VCaP (cell line): ENCODE measurements around the gene CCNH.

ENCODE experiments used
- H3K27ac ChIP-seq: fragments of 450-650 bp; 2 replicates; pipeline ENCODE4 v1.5.1; 2017
- CTCF ChIP-seq: fragments of 450-650 bp; conservative IDR thresholded peaks from 2 replicates; pipeline ENCODE4 v1.5.1; 2017; ENCODE audit warnings: mild to moderate bottlenecking, moderate library complexity

The CCNH gene

GRCh38 chr5:87361536-87362213, 51.1 kb downstream of the CCNH start:
- no peak overlapping the region for H3K27ac ChIP-seq
- no peak for TF ChIP-seq CTCF

- H3K27ac ChIP-seq: no peak overlapping the region
- TF ChIP-seq CTCF: no peak
Measured at GRCh38 chr5:87361031-87361445, 51.7 kb downstream of the CCNH start.

DNA sequence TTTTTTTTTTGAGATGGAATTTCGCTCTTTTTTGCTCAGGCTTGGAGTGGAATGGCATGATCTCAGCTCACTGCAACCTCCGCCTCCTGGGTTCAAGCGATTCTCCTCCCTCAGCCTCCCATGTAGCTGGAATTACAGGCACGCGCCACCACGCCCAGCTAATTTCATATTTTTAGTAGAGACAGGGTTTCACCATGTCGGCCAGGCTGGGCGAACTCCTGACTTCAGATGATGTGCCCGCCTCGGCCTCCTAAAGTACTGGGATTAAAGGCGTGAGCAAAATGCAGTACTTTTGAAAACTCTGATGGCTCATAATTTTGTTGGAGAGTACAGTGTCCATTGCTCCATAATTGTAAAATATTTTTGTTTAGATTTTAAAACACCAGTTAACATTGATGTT, 52.6 kb downstream of the CCNH start:
- no peak overlapping the region for H3K27ac ChIP-seq
- no peak for TF ChIP-seq CTCF

DNA sequence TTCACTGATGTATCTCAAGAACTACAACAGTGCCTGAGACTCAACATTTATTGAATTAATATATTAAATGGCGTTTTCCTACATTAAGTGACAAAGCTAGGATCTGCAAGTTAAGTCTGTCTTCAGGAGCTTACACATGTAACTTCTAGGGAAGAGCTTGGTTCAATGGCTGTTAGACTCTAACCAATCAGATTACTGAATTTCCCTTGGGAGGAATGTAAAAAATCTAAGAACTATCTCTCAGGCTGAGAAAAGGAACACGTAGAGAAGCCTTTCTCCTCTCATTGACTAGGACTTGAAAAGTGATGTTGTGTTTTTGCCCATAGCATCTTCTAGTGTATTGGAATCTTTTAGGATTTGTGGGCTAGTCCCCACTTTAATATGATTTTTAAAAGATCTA, 53.6 kb downstream of the CCNH start:
- no peak for TF ChIP-seq CTCF
- no peak overlapping the region for H3K27ac ChIP-seq

DNA sequence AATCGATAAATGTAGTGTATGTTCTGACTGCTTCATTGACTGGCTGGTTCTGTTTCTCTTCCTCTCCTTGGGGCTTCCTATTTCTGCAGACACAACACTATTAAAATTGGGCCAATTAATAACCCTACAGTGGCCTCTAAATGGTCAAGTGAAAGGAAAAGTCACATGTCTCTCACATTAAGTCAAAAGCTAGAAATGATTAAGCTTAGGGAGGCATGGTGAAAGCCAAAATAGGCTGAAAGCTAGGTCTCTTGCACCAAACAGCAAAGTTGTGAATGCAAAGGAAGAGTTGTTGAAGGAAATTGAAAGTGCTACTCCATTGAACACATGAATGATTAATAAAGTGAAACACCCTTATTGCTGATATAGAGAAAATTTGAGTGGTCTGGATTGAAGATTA, 58.2 kb downstream of the CCNH start:
- no peak overlapping the region for H3K27ac ChIP-seq
- TF ChIP-seq CTCF: no peak

- no peak for TF ChIP-seq CTCF
- no peak overlapping the region for H3K27ac ChIP-seq
Measured at GRCh38 chr5:87347841-87348240, 64.9 kb downstream of the CCNH start.

- no peak for TF ChIP-seq CTCF
- H3K27ac ChIP-seq: no peak overlapping the region
Measured at GRCh38 chr5:87347272-87347671, 65.5 kb downstream of the CCNH start.
